Type B pancreatic cell (in vitro differentiated cells): Measurements from ENCODE around the gene CTNNA3. TPM values are rescaled to one million over a fixed set of nuclear protein-coding genes. Genes with fewer than 3 reads are reported as not detected.
A peak's percentile ranks its signal among the peaks of the same experiment; 100 is the strongest.

Experiments
- DNase-seq: peaks from one replicate; pipeline ENCODE4 v3.0.0; 2021; ENCODE audit warnings: mixed read lengths; ENCODE audit not compliant: unreplicated experiment; ENCODE audit errors: extremely low spot score
- H3K27ac Mint-ChIP-seq: 2 replicates; pipeline ENCODE4 v1.8.0; 2021; ENCODE audit warnings: mild to moderate bottlenecking, mixed read lengths
- H3K27me3 Mint-ChIP-seq: 2 replicates; pipeline ENCODE4 v1.8.0; 2021; ENCODE audit warnings: mixed read lengths
- H3K36me3 Mint-ChIP-seq: 2 replicates; pipeline ENCODE4 v1.8.0; 2021; ENCODE audit warnings: mixed read lengths
- H3K4me1 Mint-ChIP-seq: one replicate; pipeline ENCODE4 v1.8.0; 2021; ENCODE audit warnings: mixed read lengths; ENCODE audit not compliant: unreplicated experiment
- H3K4me3 Mint-ChIP-seq: 2 replicates; pipeline ENCODE4 v1.8.0; 2021; ENCODE audit warnings: mild to moderate bottlenecking, mixed read lengths
- H3K9me3 Mint-ChIP-seq: 2 replicates; pipeline ENCODE4 v1.8.0; 2021; ENCODE audit warnings: mixed read lengths
- CTCF ChIP-seq: fragments of 200-600 bp; sonication (generic); conservative IDR thresholded peaks from 2 replicates; pipeline ENCODE4 v1.5.0; 2021; ENCODE audit warnings: antibody characterized with exemption, mild to moderate bottlenecking
- total RNA-seq: library from RNA; stranded (reverse); gene quantifications from 2 replicates; pipeline ENCODE4 v1.2.1, GENCODE V29; 2021; ENCODE audit warnings: low replicate concordance

The CTNNA3 gene
- total RNA-seq, 1 donor from 2014 or later, result 2.6 TPM

GRCh38 chr10:66924674-66925345, 771.2 kb downstream of the CTNNA3 start:
- DNase-seq, result no peak
- Mint-ChIP-seq H3K9me3 (no peaks in the 10 kb centered on the region), H3K36me3 (no peaks in the 10 kb centered on the region), H3K4me1 (peaks cover 26% of the 10 kb centered on the region), H3K27ac (peak overlapping the region; percentile 76), H3K4me3 (peak overlapping the region; percentile 85), H3K27me3 (peaks cover 49% of the 10 kb centered on the region)
- TF ChIP-seq CTCF, result no peak

- H3K9me3 Mint-ChIP-seq, result no peaks in the 10 kb centered on the region
- no peak overlapping the region for H3K4me3 Mint-ChIP-seq
- H3K27me3 Mint-ChIP-seq, result peaks cover 3% of the 10 kb centered on the region
- TF ChIP-seq CTCF, result no peak
- no peak for DNase-seq
- no peaks in the 10 kb centered on the region for H3K36me3 Mint-ChIP-seq
- no peaks in the 10 kb centered on the region for H3K4me1 Mint-ChIP-seq
- H3K27ac Mint-ChIP-seq, result no peak overlapping the region
These were observed 776.7 kb downstream of the CTNNA3 start for GRCh38 chr10:66919248-66919647.

GRCh38 chr10:66917104-66917503, 778.9 kb downstream of the CTNNA3 start:
- H3K27ac Mint-ChIP-seq, result no peak overlapping the region
- no peak overlapping the region for H3K4me3 Mint-ChIP-seq
- H3K4me1 Mint-ChIP-seq, result no peaks in the 10 kb centered on the region
- peak; percentile 28 for TF ChIP-seq CTCF
- no peaks in the 10 kb centered on the region for H3K27me3 Mint-ChIP-seq
- no peaks in the 10 kb centered on the region for H3K36me3 Mint-ChIP-seq
- H3K9me3 Mint-ChIP-seq, result no peaks in the 10 kb centered on the region
- no peak for DNase-seq

- no peak for DNase-seq
- no peaks in the 10 kb centered on the region for H3K4me1 Mint-ChIP-seq
- no peaks in the 10 kb centered on the region for H3K27me3 Mint-ChIP-seq
- no peaks in the 10 kb centered on the region for H3K36me3 Mint-ChIP-seq
- TF ChIP-seq CTCF, result no peak
- H3K27ac Mint-ChIP-seq, result no peak overlapping the region
- H3K9me3 Mint-ChIP-seq, result no peaks in the 10 kb centered on the region
- no peak overlapping the region for H3K4me3 Mint-ChIP-seq
These were observed 780.0 kb downstream of the CTNNA3 start for GRCh38 chr10:66916030-66916429.

- Mint-ChIP-seq H3K4me3 (no peak overlapping the region), H3K9me3 (no peaks in the 10 kb centered on the region), H3K36me3 (no peaks in the 10 kb centered on the region), H3K4me1 (no peaks in the 10 kb centered on the region), H3K27me3 (no peaks in the 10 kb centered on the region), H3K27ac (no peak overlapping the region)
- no peak for TF ChIP-seq CTCF
- DNase-seq, result no peak
These were observed 785.3 kb downstream of the CTNNA3 start for GRCh38 chr10:66910671-66911070.

- no peaks in the 10 kb centered on the region for H3K36me3 Mint-ChIP-seq
- H3K4me3 Mint-ChIP-seq, result no peak overlapping the region
These were observed 803.1 kb downstream of the CTNNA3 start for GRCh38 chr10:66892871-66893270.

More at GRCh38 chr10:66892871-66893270, 803.1 kb downstream of the CTNNA3 start:
- Mint-ChIP-seq H3K27me3 (peaks cover 9% of the 10 kb centered on the region), H3K27ac (no peak overlapping the region), H3K9me3 (peaks cover 1% of the 10 kb centered on the region), H3K4me1 (no peaks in the 10 kb centered on the region)
- no peak for TF ChIP-seq CTCF
- no peak for DNase-seq
